ENCODE results near the gene NRL. TPM values are rescaled to one million over a fixed set of nuclear protein-coding genes. Genes with fewer than 3 reads are reported as not detected.

The NRL gene
- total RNA-seq, 1 experiment from 2014 or later, result 1.3 TPM

- ATAC-seq (no peak), DNase-seq (ENCODE audit: low spot score) (no peak)
- H3K4me3 Mint-ChIP-seq, result no peak overlapping the region
- H3K27ac Mint-ChIP-seq, result peak overlapping the region; percentile 60; the same call in 1 of the 2 replicates
- TF ChIP-seq, protein P1, sequence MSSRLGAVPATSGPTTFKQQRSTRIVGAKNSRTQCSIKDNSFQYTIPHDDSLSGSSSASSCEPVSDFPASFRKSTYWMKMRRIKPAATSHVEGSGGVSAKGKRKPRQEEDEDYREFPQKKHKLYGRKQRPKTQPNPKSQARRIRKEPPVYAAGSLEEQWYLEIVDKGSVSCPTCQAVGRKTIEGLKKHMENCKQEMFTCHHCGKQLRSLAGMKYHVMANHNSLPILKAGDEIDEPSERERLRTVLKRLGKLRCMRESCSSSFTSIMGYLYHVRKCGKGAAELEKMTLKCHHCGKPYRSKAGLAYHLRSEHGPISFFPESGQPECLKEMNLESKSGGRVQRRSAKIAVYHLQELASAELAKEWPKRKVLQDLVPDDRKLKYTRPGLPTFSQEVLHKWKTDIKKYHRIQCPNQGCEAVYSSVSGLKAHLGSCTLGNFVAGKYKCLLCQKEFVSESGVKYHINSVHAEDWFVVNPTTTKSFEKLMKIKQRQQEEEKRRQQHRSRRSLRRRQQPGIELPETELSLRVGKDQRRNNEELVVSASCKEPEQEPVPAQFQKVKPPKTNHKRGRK (CRISPR knock-in tag; IDR thresholded peaks at IDR 0.05; ENCODE audit: borderline replicate concordance), result no peak
- no peaks in the 10 kb centered on the region for H3K36me3 Mint-ChIP-seq
- no peaks in the 10 kb centered on the region for H3K9me3 Mint-ChIP-seq
- CTCF ChIA-PET, result interaction anchor here (1.7 to 6.0 kb wide), 3 partner anchors 18 to 46 kb away, joined by 5 to 27 read pairs (median 13); no protein-coding TSS in a partner anchor
- no peaks in the 10 kb centered on the region for H3K27me3 Mint-ChIP-seq (ENCODE audit: low read depth)
- peaks cover 6% of the 10 kb centered on the region for H3K4me1 Mint-ChIP-seq
- POLR2A ChIA-PET, result interaction anchor here (1.9 kb wide), 1 partner anchor 10 kb away, joined by 4 read pairs; the partner anchor contains the start of gene CARMIL3
These were observed 52.4 kb downstream of the NRL start for GRCh38 chr14:24062216-24062980.

GRCh38 chr14:24060984-24061913, 53.5 kb downstream of the NRL start:
- no peak overlapping the region for H3K4me3 Mint-ChIP-seq
- H3K27me3 Mint-ChIP-seq (ENCODE audit: low read depth), result no peaks in the 10 kb centered on the region
- POLR2A ChIA-PET, result interaction anchor here (1.9 kb wide), 1 partner anchor 9 kb away, joined by 4 read pairs; the partner anchor contains the start of gene CARMIL3
- H3K9me3 Mint-ChIP-seq, result no peaks in the 10 kb centered on the region
- no peak for ATAC-seq
- DNase-seq (ENCODE audit: low spot score), result no peak
- CTCF ChIA-PET, result interaction anchor here (1.2 to 6.0 kb wide), 4 partner anchors 19 to 48 kb away, joined by 3 to 27 read pairs (median 9); partner anchors contain the start of gene PCK2
- H3K36me3 Mint-ChIP-seq, result no peaks in the 10 kb centered on the region
- peaks cover 6% of the 10 kb centered on the region for H3K4me1 Mint-ChIP-seq
- TF ChIP-seq SMAD4 (CRISPR knock-in tag; IDR thresholded peaks at IDR 0.05), result no peak
- TF ChIP-seq, protein P2, sequence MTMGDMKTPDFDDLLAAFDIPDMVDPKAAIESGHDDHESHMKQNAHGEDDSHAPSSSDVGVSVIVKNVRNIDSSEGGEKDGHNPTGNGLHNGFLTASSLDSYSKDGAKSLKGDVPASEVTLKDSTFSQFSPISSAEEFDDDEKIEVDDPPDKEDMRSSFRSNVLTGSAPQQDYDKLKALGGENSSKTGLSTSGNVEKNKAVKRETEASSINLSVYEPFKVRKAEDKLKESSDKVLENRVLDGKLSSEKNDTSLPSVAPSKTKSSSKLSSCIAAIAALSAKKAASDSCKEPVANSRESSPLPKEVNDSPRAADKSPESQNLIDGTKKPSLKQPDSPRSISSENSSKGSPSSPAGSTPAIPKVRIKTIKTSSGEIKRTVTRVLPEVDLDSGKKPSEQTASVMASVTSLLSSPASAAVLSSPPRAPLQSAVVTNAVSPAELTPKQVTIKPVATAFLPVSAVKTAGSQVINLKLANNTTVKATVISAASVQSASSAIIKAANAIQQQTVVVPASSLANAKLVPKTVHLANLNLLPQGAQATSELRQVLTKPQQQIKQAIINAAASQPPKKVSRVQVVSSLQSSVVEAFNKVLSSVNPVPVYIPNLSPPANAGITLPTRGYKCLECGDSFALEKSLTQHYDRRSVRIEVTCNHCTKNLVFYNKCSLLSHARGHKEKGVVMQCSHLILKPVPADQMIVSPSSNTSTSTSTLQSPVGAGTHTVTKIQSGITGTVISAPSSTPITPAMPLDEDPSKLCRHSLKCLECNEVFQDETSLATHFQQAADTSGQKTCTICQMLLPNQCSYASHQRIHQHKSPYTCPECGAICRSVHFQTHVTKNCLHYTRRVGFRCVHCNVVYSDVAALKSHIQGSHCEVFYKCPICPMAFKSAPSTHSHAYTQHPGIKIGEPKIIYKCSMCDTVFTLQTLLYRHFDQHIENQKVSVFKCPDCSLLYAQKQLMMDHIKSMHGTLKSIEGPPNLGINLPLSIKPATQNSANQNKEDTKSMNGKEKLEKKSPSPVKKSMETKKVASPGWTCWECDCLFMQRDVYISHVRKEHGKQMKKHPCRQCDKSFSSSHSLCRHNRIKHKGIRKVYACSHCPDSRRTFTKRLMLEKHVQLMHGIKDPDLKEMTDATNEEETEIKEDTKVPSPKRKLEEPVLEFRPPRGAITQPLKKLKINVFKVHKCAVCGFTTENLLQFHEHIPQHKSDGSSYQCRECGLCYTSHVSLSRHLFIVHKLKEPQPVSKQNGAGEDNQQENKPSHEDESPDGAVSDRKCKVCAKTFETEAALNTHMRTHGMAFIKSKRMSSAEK (CRISPR knock-in tag; IDR thresholded peaks at IDR 0.05; ENCODE audit: borderline replicate concordance), result no peak
- TF ChIP-seq, protein P3, sequence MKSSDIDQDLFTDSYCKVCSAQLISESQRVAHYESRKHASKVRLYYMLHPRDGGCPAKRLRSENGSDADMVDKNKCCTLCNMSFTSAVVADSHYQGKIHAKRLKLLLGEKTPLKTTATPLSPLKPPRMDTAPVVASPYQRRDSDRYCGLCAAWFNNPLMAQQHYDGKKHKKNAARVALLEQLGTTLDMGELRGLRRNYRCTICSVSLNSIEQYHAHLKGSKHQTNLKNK (CRISPR knock-in tag; IDR thresholded peaks at IDR 0.05), result no peak
- no peak for TF ChIP-seq KAT7 (CRISPR knock-in tag; IDR thresholded peaks at IDR 0.05; ENCODE audit: borderline replicate concordance)
- no peak for TF ChIP-seq JUN (CRISPR knock-in tag; IDR thresholded peaks at IDR 0.05)
- H3K27ac Mint-ChIP-seq, result no peak overlapping the region

GRCh38 chr14:24060443-24060842, 54.3 kb downstream of the NRL start:
- Mint-ChIP-seq H3K4me1 (peaks cover 6% of the 10 kb centered on the region), H3K9me3 (no peaks in the 10 kb centered on the region), H3K36me3 (no peaks in the 10 kb centered on the region), H3K27me3 (ENCODE audit: low read depth) (no peaks in the 10 kb centered on the region), H3K27ac (no peak overlapping the region), H3K4me3 (no peak overlapping the region)
- ATAC-seq (no peak), DNase-seq (ENCODE audit: low spot score) (no peak)
- ChIA-PET CTCF (interaction anchor here (1.2 to 6.0 kb wide), 3 partner anchors 30 to 48 kb away, joined by 3 to 27 read pairs (median 13); partner anchors contain the start of gene PCK2), POLR2A (interaction anchor here (1.9 kb wide), 1 partner anchor 8 kb away, joined by 4 read pairs; the partner anchor contains the start of gene CARMIL3)
- TF ChIP-seq SP1 (CRISPR knock-in tag; conservative IDR thresholded peaks at IDR 0.05) (no peak), TP53 (CRISPR knock-in tag; IDR thresholded peaks at IDR 0.05) (no peak), ARID4B (CRISPR knock-in tag; IDR thresholded peaks at IDR 0.05; ENCODE audit: borderline replicate concordance) (no peak)
- TF ChIP-seq, protein P4, sequence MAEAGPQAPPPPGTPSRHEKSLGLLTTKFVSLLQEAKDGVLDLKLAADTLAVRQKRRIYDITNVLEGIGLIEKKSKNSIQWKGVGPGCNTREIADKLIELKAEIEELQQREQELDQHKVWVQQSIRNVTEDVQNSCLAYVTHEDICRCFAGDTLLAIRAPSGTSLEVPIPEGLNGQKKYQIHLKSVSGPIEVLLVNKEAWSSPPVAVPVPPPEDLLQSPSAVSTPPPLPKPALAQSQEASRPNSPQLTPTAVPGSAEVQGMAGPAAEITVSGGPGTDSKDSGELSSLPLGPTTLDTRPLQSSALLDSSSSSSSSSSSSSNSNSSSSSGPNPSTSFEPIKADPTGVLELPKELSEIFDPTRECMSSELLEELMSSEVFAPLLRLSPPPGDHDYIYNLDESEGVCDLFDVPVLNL (CRISPR knock-in tag; IDR thresholded peaks at IDR 0.05; ENCODE audit: borderline replicate concordance, low read depth), result no peak
- TF ChIP-seq, protein P5, sequence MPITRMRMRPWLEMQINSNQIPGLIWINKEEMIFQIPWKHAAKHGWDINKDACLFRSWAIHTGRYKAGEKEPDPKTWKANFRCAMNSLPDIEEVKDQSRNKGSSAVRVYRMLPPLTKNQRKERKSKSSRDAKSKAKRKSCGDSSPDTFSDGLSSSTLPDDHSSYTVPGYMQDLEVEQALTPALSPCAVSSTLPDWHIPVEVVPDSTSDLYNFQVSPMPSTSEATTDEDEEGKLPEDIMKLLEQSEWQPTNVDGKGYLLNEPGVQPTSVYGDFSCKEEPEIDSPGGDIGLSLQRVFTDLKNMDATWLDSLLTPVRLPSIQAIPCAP (CRISPR knock-in tag; IDR thresholded peaks at IDR 0.05), result no peak
- TF ChIP-seq, protein P6, sequence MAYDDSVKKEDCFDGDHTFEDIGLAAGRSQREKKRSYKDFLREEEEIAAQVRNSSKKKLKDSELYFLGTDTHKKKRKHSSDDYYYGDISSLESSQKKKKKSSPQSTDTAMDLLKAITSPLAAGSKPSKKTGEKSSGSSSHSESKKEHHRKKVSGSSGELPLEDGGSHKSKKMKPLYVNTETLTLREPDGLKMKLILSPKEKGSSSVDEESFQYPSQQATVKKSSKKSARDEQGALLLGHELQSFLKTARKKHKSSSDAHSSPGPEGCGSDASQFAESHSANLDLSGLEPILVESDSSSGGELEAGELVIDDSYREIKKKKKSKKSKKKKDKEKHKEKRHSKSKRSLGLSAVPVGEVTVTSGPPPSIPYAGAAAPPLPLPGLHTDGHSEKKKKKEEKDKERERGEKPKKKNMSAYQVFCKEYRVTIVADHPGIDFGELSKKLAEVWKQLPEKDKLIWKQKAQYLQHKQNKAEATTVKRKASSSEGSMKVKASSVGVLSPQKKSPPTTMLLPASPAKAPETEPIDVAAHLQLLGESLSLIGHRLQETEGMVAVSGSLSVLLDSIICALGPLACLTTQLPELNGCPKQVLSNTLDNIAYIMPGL (CRISPR knock-in tag; IDR thresholded peaks at IDR 0.05), result no peak
